ENCODE results near the gene PRRT1B.
"Not testable (repeated sequence)": the region's sequence is repeated elsewhere in the genome, so short reads cannot be mapped to it uniquely, and the experiment has no call there.

The PRRT1B gene

DNA sequence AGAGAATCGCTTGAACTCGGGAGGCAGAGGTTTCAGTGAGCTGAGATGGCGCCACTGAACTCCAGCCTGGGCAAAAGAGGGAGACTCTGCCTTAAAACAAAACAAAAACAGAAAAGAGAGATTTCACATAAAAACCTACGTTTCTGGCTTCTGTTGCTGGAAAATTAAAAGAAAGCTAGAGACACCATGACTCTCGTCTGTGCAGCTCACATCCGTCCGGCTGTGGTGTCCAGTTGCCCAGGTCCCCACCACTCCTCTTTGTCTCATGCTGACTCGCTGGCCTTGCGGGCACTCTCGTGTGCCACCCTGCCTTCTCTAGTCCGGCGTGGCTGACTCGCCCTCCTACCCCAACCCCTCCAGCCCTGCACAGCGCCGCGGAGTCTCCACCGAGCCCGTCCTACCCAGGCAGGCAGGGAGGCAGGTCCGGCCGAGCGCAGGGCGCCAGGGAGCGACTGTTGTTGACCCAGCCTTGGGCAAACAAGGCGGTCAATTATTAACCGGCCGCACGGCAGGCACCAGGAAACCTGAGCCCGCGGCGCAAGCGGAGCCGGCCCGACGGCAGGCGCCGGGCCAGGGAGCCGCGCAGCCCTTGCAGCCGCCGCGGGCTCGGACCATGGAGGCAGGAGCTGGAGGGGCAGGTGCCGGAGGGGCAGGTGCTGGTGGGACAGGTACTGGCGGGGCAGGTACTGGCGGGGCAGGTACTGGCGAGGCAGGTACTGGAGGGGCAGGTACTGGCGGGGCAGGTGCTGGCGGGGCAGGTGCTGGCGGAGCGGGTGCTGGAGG, at the start of gene PRRT1B:
Gene PRRT1B, plus strand, starts transcription at position 521 of the 783 bp plus-strand sequence. Its CDS starts 93 bp downstream, at position 614.
- no peak for DNase-seq (ENCODE audit: low read depth in 2 of 2)

DNA sequence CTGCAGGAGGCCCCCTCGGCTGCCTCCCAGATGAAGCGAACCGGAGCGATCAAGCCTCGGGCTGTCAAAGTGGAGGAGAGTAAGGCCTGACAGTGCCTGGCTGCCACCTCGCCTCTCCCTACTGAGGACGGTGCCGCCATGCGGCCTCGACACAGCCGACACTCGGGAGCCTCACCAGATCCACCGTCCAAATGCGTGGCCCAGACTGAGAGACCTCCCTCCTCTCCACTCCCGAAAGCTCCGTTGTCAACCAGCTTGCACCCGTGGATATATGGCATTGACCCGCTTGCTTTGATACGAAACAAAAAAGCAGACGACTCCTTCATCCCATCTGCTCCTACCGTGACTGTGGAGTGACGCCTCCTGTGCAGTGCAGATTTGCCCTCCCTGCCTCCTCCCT, 49.5 kb upstream of the PRRT1B start:
- no peak for DNase-seq (ENCODE audit: low read depth in 2 of 2)

DNA sequence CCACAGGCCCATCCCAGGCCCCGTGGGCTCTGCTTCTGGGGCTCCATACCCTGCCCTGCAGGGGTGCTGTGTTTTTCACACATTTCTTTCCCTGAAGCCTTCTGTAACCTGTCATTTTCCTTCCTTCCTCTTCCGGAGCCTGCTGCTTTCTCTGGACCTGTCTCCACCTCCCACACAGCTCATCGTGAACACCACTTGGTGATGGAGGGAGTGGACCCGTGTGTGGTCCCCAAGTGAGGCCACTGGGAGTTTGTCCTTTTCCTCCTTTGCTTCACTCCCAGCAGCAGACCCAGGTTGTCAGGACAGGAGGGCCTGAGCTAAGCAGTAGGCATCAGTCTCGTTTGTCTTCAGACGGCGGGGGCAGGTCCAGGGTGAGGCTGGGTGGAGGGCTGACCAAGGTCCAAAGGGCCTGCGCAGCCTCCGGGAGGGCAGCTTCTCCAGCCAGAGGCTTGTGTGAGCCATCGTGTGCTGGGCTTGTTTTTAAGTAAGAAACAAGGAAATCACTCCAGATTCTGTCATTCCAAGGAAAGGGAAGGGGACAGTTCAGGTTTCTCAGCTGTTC, 48.4 kb upstream of the PRRT1B start:
- no peak for DNase-seq (ENCODE audit: low read depth in 2 of 2)

DNA sequence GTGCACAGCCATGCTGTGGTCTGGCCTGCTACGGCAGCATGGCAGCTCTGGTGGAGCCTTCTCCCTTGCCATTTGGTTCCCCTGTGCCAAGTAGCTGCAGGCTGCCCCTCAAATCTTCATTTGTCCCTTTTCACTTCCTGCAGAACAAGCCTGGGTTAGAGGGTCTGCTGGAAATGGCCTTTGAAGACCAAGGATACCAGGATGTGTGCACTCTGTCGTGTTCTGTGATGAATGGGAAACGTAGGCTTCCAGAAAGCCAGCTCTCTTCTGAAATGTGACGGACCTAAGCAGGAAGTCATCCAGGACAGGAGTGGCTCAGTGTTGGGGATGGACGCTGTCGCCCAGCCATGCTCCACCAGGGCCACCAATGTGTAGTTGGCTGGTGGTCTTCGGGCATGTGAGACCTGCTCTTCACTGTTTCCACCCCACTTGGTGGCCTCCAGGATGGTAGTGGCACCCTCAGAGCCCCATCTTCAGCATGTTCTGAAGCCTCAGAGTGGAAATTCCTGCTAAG, 46.0 kb upstream of the PRRT1B start:
- DNase-seq (ENCODE audit: low read depth in 2 of 2): no peak

DNA sequence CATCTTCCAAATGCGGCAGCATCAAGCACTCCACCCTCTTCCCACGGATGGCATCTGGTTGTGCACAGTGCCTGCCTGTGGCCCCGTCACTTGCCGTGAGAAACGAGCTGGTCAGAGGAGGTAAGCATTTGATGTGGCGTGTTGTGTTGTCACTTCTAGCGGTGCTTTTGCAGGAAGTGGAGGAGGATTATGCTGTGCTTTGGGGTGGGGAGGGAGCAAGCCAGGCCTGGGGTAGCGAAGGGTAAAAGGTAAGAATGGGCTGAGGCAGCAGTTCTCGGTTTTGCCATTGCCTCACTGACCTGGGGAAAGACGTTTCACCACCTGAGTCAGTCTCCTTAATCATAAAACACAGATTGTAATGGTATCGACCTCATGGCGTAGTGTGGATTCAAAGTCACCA, 44.9 kb upstream of the PRRT1B start:
- DNase-seq (ENCODE audit: low read depth in 2 of 2): peak; percentile 47 to 50

DNA sequence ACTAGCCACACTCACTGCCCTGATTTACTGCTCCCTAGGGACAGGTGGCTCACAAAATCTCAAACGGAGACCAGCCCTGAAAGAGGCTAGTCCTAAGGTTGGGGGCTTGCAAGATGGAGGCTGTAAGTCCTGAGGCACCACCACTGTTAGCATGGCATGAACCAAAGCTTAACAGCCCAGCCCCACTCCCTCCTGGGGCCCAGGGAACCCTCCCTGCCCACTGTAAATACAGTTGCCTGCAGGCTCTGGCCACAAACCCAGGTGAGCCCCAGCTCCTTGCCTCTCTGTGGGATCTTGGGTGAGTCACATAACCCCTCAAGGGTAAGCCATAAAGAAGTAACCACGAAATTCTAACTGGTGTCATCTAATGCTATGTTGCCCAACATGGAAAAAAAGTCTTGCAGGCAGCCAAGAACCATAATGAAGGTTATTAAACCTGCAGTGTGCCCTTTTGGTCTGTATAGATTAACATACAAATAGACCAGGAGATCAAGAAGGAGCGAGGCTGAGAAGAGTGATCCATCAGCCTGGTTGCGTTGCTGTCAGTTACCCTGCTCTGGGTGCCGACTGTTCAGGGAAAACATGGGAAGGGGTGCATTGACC, 44.3 kb upstream of the PRRT1B start:
- peak in 1 of 2 donors; percentile 35 for DNase-seq (ENCODE audit: low read depth in 2 of 2)

DNA sequence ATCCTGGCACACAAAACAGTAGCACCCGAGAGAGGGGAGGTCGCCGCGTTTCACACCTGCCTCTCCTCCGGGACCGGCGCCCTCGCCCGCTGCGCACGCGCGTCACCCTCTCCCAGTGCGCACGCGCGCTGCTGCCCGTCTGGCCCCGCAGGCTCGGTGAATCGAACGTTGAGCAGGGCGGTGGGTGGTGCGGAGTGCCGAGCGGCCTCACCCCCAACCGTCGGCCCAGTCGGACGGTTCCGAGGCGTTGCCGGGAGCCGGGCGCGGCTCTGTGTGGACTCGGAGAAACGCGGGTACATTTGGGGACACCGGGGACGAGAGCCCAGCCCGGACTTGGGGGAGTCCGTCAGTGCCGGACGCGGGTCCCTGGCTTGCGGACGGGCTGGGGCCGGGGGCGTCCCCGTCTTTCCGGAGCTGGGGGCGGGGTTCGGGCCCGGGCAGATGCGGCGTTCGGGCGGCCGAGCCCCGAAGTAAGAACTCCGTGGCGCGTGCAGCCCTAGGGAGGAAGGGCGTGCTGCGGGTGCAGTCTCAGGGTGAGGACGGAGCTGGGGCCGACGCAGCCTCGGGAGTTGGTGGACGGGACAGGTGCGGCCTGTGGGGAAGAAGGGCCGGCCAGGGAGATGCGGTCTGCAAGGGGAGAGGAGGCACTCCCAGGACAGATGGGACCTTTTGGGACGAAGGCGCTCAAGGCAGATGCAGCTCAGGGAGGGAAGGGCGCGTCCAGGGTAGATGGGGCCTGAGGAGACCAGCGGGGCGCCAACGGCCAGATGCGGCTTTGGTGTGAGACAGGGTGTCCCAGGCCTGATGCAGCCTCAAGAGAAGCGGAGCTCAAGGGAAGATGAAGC, 42.3 kb upstream of the PRRT1B start, which contains the start of gene POMT1:
Gene POMT1, plus strand, starts transcription at position 138 of the 845 bp plus-strand sequence. CDS start 1,301 bp downstream, outside the sequence.
- DNase-seq (ENCODE audit: low read depth in 2 of 2): peak; percentile 78 to 79

DNA sequence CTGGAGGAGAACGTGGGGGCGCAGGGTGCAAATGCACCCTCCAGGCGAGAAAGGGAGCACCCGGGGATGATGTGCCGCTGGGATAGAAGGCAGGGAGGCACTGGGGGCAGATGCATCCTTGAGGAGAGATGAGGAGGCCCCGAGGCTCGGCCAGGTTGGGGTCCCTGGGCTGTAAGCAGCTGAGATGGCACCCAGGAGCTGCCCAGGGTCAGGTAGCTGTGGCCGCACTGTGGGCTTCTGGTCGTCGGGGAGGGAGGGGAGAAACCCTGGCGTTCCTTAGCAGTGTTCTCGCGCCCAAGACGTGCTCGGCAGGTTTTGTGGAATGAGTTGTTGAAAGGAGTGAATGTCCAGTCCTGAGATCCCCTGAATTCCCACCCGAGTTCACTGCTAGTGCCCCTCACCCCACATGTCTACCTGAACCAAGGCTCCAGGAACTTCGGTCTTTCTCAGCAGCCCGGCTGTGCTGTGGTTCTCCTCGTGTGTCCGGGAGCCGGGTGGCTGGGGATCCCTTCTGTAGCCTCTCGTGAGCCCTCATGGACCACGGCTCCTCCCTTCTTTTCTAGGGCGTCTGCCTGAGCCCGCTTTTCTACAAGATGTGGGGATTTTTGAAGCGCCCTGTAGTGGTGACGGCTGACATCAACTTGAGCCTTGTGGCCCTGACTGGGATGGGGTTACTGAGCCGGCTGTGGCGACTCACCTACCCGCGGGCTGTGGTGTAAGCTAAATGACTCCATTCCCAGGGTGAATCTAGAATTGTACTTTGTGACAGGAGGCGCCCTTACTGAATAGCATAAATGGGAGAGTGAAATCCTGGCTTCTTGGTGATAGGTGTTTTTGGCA, 41.5 kb upstream of the PRRT1B start:
- DNase-seq (ENCODE audit: low read depth in 2 of 2): peak; percentile 39 to 50

DNA sequence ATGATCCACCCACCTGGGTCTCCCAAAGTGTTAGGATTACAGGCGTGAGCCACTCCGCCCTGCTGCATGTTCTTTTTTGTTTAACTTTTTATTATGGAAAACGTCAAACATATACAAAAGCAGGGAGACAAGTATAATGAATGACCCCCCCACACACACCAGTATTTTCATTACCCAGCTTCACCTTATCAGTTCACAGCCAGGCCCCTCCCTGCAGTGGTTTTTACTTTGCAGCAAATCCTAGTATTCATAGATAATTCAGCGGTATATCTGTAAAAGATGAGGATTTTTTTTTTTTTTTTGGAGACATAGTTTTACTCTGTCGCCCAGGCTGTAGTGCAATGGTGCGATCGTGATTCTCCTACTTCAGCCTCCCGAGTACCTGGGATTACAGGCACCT, 40.3 kb upstream of the PRRT1B start:
- DNase-seq (ENCODE audit: low read depth in 2 of 2): no peak

DNA sequence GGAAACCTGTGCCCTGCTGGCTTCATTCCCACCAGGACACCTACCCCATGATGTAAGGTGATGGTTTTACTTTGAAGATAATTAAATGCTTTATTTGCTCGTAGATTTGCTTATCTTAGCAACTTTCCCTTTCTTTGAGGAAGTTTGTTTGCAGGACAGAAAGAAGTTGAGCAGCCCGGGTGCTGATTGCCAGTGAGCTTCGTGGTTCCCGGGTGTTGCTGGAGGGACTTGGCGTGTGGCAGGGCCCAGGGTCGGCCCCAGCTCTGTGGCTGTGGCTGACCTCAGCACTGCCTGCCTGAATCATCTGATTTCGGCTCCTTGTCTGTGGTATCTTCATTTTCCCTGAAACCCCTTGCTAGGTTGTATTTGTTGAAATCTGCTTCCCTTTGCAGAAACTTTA, 33.9 kb upstream of the PRRT1B start:
- DNase-seq (ENCODE audit: low read depth in 2 of 2): no peak

DNA sequence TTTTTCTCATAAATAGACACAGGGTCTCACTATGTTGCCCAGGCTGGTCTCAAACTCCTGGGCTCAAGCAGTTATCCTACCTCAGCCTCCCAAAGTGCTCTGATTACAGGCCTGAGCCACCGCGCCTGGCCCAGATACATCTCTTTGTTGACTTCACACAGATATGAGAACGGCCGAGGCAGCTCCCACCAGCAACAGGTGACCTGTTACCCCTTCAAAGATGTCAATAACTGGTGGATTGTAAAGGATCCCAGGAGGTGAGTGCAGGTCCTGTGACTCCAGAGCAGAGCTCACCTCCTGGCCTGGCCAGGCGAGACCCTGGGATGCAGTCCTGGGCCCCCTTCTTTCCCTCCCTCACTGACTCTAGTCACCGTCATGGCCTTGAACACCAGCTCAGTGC, 33.4 kb upstream of the PRRT1B start:
- DNase-seq (ENCODE audit: low read depth in 2 of 2): no peak

DNA sequence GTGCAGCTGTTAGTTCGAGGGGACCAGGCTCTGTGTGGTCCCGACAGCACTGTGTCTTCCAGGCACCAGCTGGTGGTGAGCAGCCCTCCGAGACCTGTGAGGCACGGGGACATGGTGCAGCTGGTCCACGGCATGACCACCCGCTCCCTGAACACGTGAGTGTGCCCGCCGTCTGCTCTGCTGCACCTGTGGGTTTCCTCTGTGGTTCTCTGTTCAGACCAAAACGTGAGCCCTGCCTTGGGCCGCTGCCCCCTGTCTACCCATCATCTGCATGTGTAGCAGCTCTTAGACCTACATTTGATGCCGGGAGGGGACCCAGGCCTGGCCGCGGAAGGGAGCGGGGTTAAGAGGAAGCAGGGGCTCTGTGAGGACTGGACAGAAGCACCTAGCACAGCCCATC, 32.1 kb upstream of the PRRT1B start:
- DNase-seq (ENCODE audit: low read depth in 2 of 2): no peak

DNA sequence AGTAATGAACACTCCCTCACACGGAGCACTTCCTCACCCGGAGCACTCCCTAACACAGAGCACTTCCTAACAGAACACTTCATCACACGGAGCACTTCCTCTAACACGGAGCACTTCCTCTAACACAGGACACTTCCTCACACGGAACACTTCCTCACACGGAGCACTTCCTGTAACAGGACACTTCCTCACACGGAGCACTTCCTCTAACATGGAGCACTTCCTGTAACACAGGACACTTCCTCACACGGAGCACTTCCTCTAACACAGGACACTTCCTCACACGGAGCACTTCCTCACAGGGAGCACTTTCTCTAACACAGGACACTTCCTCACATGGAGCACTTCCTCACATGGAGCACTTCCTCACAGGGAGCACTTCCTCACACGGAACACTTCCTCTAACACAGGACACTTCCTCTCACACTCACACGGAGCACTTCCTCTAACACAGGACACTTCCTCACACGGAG, 29.7 kb upstream of the PRRT1B start:
- DNase-seq (ENCODE audit: low read depth in 2 of 2): not testable (repeated sequence)

DNA sequence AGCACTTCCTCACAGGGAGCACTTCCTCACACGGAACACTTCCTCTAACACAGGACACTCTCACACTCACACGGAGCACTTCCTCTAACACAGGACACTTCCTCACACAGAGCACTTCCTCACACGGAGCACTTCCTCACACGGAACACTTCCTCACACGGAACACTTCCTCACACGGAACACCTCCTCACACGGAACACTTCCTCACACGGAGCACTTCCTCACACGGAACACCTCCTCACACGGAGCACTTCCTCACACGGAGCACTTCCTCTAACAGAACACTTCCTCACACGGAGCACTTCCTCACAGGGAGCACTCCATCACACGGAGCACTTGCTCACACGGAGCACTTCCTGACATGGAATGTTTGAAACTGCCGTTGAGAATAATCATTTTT, 29.2 kb upstream of the PRRT1B start:
- no peak for DNase-seq (ENCODE audit: low read depth in 2 of 2)

DNA sequence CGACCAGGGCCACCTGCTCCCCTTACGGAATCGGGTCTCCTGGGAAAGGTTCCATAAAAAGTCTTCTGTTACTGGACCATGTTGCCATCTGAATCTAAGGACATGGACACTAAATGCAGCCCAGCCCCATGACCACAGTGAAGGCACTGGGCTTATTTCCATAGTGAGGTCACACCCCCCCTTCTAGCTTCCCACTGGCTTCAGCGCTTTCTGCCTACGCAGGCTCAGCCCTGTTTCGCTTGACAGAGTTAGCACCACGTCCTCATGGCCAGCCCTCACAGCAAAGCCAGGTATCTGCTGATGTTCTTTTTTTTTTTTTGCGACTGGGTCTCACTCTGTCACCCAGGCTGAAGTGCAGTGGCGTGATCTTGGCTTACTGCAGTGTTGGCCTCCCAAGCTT, 28.4 kb upstream of the PRRT1B start:
- DNase-seq (ENCODE audit: low read depth in 2 of 2): no peak

DNA sequence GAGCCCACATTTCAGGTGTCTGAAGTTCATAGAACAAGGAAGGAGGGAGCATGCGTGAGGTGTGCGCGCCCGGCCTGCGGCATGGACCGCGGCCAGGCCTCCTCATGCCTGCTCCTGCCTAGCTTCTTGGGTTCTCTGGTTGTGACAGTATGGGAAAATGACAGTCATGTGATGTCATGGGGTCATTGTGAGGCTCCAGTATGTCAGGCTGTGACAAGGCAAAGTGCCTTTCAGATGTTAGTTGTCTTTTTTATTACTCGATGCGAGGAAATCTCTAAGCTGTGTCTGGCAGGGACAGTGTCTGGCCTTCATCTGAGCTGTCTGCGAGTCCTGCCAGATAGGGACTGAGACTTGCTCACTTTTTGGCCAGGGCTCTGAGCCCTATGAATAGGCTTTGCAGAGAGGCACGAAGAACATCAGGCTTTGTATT, 27.5 kb upstream of the PRRT1B start:
- DNase-seq (ENCODE audit: low read depth in 2 of 2): no peak

DNA sequence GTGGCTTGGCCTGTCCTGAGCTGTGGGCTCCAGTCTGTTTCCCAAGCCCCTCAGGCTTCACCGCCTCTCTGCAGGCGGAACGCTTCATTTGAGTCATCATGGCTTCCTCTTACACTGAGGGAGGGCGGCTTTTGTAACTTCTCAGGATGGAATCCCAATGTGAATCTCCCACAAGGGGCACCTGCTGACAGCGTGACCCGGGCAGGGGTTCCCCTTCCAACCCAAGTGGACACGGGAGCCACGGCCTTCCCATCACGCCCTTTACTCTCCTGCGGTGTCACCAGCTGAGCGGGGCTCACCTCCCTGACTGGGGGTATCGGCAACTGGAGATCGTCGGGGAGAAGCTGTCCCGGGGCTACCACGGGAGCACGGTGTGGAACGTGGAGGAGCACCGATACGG, 26.8 kb upstream of the PRRT1B start:
- no peak for DNase-seq (ENCODE audit: low read depth in 2 of 2)

DNA sequence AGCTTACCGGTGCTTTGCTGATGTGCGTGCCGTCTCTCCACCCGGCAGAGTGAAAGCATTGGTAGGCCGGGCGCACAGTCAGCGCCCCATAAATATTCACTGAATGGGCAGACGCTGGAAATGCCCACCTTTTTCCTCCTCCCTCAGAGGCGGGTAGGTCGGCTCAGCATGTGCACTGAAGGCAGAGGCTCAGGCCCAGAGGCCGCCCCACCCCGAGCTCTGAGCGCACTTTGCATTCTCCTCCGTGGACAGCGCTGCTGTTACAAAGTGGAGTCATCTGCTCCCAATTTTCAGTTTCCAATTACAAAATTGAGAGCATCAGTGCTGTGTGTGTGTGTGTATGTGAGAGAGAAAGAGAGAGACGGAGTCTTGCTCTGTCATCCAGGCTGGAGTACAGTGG, 24.8 kb upstream of the PRRT1B start:
- DNase-seq (ENCODE audit: low read depth in 2 of 2): no peak

DNA sequence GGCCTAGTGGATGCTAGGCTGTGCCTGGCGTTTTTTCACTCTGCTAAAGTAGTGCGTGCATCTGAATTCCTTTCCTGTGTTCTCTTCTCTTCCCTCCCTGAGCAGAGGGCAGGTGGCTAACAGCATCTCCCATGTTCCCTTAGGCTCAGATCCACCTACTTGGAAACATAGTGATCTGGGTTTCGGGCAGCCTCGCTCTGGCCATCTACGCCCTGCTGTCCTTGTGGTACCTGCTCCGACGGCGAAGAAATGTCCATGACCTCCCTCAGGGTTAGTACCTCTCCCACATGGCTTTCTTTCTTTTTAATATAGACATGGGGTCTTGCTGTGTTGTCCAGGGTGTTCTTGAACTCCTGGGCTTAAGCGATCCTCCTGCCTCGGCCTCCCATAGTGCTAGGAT, 24.1 kb upstream of the PRRT1B start:
- no peak for DNase-seq (ENCODE audit: low read depth in 2 of 2)

DNA sequence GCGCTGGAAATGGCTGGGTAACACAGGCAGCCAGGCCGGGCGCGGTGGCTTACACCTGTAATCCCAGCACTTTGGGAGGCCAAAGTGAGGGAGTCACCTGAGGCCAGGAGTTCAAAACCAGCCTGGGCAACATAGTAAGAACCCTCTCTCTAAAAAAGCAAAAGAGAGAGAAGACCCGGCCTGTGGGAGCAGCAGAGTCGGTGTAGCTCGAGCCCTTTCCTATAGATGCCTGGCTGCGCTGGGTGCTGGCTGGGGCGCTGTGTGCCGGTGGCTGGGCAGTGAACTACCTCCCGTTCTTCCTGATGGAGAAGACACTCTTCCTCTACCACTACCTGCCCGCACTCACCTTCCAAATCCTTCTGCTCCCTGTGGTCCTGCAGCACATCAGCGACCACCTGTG, 23.5 kb upstream of the PRRT1B start:
- no peak for DNase-seq (ENCODE audit: low read depth in 2 of 2)
